NCI-H345 treated with DMSO at 0.1 percent for 48 hours (cell line): Measurements from ENCODE around the gene EPHB2.
A peak's percentile ranks its signal among the peaks of the same experiment; 100 is the strongest.

Experiments used
- DNase-seq: peaks from one replicate; lab custom pipeline; 2025; ENCODE audit not compliant: unreplicated experiment; lab: John Stamatoyannopoulos, UW

Gene EPHB2

DNA sequence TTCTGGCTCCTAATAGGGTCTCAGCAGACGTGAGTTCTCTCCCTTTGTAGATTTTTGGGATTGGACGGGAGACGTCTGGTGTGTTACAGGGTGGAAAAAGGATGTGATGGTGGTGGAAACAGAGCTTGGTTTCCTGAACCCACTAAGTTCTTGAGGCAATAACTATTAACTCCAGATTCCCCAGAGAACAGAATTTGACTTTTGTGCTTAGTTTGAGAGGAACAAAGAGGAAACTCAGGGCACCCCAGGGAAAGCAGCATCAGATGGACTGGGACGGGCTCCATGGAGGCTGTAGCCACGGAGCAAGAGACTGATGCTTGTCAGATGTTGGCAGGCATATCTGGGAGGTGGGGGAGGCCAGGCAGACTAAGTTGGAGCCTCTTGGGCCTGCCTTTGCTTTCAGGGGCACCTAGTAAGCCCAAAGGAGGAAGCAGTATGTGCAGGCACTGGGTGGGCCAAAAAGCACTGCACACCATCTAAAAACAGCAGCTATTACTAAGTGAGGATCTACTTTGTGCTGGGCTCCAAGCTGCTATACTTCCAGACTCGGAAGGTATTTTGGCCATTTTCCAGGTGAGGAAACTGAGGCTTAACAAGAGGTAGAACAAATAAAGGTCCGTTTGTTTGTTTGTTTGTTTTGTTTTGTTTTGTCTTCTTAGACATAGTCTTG lies 66.9 kb downstream of the EPHB2 start:
- no peak for DNase-seq

- DNase-seq: no peak
Observed at GRCh38 chr1:22778408-22778807, 67.8 kb downstream of the EPHB2 start.

DNA sequence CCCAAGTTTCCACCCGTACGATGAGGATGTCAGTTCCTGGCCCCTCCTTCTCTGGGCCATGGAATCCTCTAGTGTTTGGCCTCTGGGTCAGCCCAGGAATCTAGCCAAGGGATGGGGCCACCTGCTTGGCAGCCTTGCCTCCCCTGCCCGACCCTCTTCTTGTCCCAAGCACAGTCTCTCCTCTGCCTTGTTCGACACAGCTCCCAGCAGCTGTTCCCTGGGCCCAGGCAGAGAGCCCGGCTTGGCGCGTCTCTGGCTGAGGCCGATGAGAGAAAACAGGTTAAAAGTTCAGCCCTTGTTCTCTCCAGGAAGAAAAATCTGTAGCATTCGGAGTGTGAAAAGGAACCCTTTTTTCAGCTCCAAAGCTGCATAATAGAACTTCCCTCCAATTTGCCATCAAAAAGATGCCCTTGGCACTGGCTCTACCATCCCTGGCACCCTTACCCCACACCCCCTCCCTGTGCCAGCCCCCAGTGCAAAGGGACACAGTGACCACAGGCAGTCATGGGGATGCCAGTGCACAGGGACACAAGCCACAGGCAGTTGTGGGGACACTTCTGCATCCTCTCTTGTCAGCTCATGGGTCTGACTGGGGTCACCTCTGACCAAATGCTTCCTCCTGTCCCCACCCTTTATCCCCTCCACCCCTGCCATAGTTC lies 68.4 kb downstream of the EPHB2 start:
- DNase-seq: no peak

GRCh38 chr1:22780696-22781095 lies 70.1 kb downstream of the EPHB2 start:
- no peak for DNase-seq

- no peak for DNase-seq
Observed at GRCh38 chr1:22781483-22781882, 70.8 kb downstream of the EPHB2 start.

DNA sequence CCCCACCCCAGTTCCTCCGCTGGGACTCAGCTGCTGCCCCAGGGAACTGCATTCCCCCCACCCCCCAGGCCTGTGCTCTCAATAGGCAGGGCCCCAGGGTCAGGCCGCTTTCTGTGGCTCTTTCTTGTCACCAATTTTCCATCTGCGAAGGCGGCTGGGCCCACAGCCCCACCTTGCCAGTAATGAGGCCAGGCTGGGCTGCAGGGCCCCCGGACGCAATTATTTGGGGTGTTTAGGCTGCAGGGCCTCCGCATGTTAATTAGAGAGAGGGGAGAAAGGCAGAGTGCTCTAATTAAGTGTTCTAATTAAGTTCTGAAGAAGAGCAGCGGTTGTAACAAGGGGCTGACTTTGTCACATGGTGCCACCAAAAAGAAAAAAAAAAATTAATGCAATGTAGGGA lies 71.8 kb downstream of the EPHB2 start:
- DNase-seq: no peak

GRCh38 chr1:22784317-22784716 lies 73.7 kb downstream of the EPHB2 start:
- DNase-seq: no peak

DNA sequence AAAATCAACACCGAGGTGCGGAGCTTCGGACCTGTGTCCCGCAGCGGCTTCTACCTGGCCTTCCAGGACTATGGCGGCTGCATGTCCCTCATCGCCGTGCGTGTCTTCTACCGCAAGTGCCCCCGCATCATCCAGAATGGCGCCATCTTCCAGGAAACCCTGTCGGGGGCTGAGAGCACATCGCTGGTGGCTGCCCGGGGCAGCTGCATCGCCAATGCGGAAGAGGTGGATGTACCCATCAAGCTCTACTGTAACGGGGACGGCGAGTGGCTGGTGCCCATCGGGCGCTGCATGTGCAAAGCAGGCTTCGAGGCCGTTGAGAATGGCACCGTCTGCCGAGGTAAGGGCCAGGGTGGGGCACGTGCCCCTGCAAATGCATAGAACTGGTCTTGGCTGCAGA lies 74.1 kb downstream of the EPHB2 start:
- DNase-seq: no peak

GRCh38 chr1:22786101-22786500 lies 75.5 kb downstream of the EPHB2 start:
- no peak for DNase-seq

- DNase-seq: no peak
Observed at GRCh38 chr1:22786719-22787489, 76.3 kb downstream of the EPHB2 start.

- DNase-seq: no peak
Observed at GRCh38 chr1:22787636-22788035, 77.0 kb downstream of the EPHB2 start.

DNA sequence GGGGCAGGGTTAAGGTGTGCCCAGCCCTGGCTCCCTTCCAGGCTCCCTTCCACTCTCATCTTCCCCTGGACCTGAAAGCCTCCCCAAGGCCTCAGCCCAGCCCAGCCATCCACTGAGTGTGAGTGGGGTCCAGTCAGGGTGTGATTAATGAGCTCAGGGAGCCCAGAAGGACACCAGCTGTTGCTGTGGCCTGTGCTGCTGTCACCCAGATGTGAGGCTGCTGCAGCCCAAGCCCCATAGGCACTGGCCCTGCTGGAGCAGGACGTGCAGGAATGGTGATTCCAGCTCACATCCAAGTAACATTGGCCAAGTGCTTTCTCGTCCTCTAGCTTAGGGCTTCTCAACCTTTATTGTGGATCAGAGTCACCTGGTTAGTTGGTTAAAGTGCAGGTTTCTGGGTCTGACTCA lies 77.6 kb downstream of the EPHB2 start:
- DNase-seq: no peak

DNA sequence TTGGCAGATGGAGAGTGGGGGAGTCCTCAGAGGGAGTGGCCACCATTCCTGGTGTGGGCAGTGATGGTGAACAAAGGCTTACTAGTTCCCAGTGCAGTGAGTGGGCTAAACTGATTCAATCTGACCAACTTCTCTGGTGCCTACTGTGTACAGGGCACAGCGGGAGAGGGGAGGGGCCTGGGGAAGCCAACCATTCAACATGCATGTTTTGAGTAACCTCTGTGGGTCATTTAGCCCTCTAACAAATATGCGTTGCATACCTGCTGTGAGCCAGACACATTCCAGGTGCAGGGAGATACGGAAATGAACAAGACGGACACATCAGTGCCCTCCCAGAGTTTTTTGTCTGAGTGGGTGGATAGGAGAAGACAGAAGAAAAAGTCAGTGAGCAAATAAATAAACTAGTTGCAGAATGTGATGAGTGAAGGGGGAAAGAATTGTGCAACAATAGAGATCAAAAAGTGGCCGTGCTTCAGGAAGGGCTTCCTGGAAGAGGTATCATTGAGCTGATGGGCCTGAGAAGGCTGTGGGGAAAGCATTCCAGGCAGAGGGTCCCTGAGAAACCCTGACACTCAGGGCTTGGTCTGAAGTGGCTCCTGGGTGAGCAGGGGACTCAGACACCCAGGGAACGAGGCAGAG lies 78.8 kb downstream of the EPHB2 start:
- DNase-seq: peak; percentile 9

DNA sequence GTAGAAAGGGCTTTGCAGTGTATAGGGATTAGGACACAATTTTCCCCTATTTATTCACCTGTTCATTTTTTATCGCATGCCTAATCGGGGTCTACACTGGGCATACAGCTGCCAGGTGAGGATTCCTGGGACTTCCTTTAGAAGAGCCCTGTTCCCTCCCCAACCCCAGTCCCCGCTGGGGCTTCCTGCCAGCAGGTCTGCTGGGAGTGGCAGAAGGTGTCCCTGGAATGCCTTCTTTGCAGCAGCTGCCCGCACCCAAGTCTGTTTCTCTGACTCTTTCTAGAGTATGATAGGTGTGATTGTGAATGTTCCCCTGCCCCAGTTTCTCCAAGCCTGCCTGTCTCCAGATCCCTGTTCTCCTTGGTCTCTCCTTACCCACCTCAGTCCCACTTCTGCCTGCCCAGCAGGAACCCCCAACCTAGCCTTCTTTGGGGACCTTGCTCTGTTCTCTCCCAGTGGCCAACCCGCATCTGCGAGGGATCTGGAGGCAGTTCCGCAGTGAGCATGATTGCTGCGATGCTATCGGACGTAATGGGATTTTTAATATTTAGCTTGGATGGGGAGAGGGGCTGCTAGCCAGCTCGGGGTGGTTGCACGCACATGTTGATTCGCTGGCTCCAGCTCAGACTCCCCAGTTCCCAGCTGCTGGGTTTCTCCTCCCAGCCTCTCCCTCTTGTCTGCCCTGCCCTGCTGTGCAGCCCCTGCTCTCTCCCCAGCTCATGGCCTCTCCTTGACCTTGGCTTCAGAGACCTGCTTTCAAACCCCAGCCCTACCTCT lies 79.8 kb downstream of the EPHB2 start:
- no peak for DNase-seq

DNA sequence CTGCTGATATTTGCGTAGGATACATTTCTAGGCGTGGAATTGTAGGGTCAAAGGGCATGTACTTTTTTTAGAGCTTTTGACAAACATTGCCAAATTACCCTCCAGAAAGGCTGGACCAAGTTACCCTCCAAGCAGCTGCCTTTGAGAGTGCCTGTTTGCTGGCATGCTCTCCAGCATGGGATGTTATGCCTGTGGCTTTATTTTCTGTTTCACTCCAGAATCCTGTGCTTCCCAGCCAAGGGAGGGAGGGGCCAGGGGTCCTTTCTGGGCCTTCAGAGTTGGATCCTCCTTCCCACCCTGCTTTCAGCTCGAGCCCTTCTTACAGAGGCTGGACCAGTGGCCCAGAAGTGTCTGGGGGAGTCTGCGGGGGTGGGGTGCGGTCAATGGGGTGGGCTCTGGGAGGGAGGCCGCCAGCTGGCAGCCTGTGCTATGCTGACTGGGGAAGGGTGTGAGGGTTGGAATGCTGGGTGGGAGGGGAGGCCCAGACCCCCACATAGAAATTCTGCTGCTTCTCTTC lies 81.2 kb downstream of the EPHB2 start:
- DNase-seq: no peak

- no peak for DNase-seq
Observed at GRCh38 chr1:22792396-22793160, 81.9 kb downstream of the EPHB2 start.

DNA sequence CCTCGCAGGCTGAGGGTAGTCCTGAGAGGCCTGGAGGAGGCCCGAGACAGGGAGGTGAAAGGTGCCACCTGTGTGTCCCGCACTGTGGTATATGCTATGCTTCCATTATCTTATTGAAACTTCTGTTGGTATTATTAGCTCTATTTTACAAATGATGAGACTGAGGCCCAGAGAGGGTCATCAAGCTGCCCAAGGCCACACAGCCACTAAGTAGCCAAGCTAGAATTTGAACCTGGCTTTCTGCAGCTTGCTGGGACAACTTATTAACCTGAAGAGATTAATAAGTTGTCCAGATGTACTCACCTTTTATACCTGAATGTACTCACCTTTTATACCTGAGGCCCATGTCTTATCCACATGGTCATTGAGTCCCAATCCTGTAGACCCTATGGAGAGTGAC lies 83.0 kb downstream of the EPHB2 start:
- DNase-seq: no peak

DNA sequence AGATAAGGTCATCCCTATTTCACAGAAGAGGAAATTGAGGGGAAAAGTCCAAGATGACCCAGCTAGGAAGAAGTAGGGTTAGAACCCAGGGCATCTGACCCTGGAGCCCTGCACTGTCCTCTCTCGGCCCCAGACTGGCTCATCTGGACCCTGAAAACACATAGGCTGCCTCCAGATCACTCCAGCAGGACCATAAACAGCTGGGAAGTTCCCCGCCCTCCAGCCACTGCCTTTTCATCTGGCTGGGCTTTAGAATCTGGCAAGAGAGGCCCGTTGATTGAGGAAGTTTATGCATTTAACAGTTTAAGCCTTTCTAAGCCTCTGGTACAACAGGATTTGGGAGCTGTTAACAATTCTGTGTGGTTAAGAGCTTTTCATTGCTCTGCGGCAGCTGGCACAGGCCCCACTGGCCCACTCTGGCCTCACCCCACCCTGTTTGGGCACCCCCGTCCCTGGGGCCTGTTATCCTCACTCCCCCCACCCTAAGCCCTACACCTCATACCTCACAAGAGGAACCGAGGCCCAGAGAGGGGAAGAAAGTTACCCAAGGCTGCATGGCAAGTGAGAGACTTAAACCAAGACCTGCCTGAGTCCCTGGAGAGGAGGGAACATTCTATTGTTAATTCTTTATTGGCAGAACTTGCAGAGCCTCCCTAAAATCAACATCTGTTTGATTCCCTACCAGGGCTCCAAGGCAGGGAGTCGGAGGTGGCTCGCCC lies 84.2 kb downstream of the EPHB2 start:
- DNase-seq: no peak

GRCh38 chr1:22795366-22795714 lies 84.7 kb downstream of the EPHB2 start:
- no peak for DNase-seq
